WTC11 (cell line): ENCODE measurements around the gene CCM2. TPM values are rescaled to one million over a fixed set of nuclear protein-coding genes. Genes with fewer than 3 reads are reported as not detected.

Experiments
- ATAC-seq: fragments of 200-7000 bp; cut with Tn5 transposase; 2 replicates; pipeline ENCODE4 v1.10.0; 2021; ENCODE audit warnings: mild to moderate bottlenecking, moderate library complexity
- CTCF ChIA-PET: fragments of 300-600 bp; sonication (Branson Sonifier 250); formaldehyde crosslinking; loops from one replicate; lab custom pipeline; 2021; ENCODE audit warnings: antibody characterized with exemption; lab: Charles Lee
- POLR2A ChIA-PET: fragments of 350-600 bp; sonication (Branson Sonifier 250); formaldehyde crosslinking; loops from one replicate; lab custom pipeline; 2021; ENCODE audit warnings: antibody characterized with exemption; lab: Charles Lee
- DNase-seq: peaks from one replicate; pipeline ENCODE4 v3.0.0; 2021; ENCODE audit warnings: low spot score
- H3K27ac Mint-ChIP-seq: 2 replicates; pipeline ENCODE4 v1.8.0; 2021; ENCODE audit warnings: mixed read lengths
- H3K27me3 Mint-ChIP-seq: 2 replicates; pipeline ENCODE4 v1.8.0; 2021; ENCODE audit warnings: low read depth, mild to moderate bottlenecking, moderate library complexity, mixed read lengths
- H3K36me3 Mint-ChIP-seq: 2 replicates; pipeline ENCODE4 v1.8.0; 2021; ENCODE audit warnings: mixed read lengths
- H3K4me1 Mint-ChIP-seq: 2 replicates; pipeline ENCODE4 v1.8.0; 2022; ENCODE audit warnings: mixed read lengths
- H3K4me3 Mint-ChIP-seq: 2 replicates; pipeline ENCODE4 v1.8.0; 2021; ENCODE audit warnings: mild to moderate bottlenecking, moderate library complexity, mixed read lengths
- H3K9me3 Mint-ChIP-seq: 2 replicates; pipeline ENCODE4 v1.8.0; 2021; ENCODE audit warnings: mixed read lengths
- FOXJ3 ChIP-seq: sonication (generic); formaldehyde crosslinking; IDR thresholded peaks from 2 replicates; pipeline ENCODE4 v1.9.0; 2021; ENCODE audit warnings: missing genetic modification reagents, mild to moderate bottlenecking, borderline replicate concordance
- FOXP4 ChIP-seq: sonication (generic); formaldehyde crosslinking; IDR thresholded peaks from 2 replicates; pipeline ENCODE4 v1.8.0; 2022; ENCODE audit warnings: mild to moderate bottlenecking, missing genetic modification reagents
- GRHL2 ChIP-seq: fragments of 250-450 bp; sonication (Bioruptor Pico); IDR thresholded peaks from 2 replicates; pipeline ENCODE4 v1.8.0; 2022; ENCODE audit warnings: mild to moderate bottlenecking, moderate library complexity; ENCODE audit not compliant: insufficient replicate concordance, severe bottlenecking
- HMGA2 ChIP-seq: fragments of 250-450 bp; sonication (Bioruptor Pico); IDR thresholded peaks from 2 replicates; pipeline ENCODE4 v1.4.0; 2021; ENCODE audit warnings: mild to moderate bottlenecking, moderate library complexity
- IRF1 ChIP-seq: sonication (generic); formaldehyde crosslinking; IDR thresholded peaks from 2 replicates; pipeline ENCODE4 v1.8.0; 2023; ENCODE audit warnings: missing genetic modification reagents
- NFYB ChIP-seq: sonication (generic); formaldehyde crosslinking; conservative IDR thresholded peaks from 2 replicates; pipeline ENCODE4 v1.8.0; 2022; ENCODE audit warnings: low read depth, missing genetic modification reagents
- NR2C2 ChIP-seq: sonication (generic); formaldehyde crosslinking; IDR thresholded peaks from 2 replicates; pipeline ENCODE4 v1.8.0; 2022; ENCODE audit warnings: mild to moderate bottlenecking, missing genetic modification reagents
- OVOL2 ChIP-seq: fragments of 250-450 bp; sonication (Bioruptor Pico); IDR thresholded peaks from 2 replicates; pipeline ENCODE4 v1.9.0; 2021; ENCODE audit warnings: mild to moderate bottlenecking, borderline replicate concordance
- PREB ChIP-seq: sonication (generic); formaldehyde crosslinking; IDR thresholded peaks from 2 replicates; pipeline ENCODE4 v1.8.1; 2022; ENCODE audit warnings: mild to moderate bottlenecking, missing genetic modification reagents, moderate library complexity, borderline replicate concordance
- RELA ChIP-seq: sonication (generic); formaldehyde crosslinking; IDR thresholded peaks from 2 replicates; pipeline ENCODE4 v1.8.1; 2022; ENCODE audit warnings: missing genetic modification reagents, mild to moderate bottlenecking, borderline replicate concordance
- RORB ChIP-seq: fragments of 250-450 bp; sonication (Bioruptor Pico); IDR thresholded peaks from 2 replicates; pipeline ENCODE4 v1.9.0; 2021; ENCODE audit warnings: mild to moderate bottlenecking
- SP1 ChIP-seq: sonication (generic); formaldehyde crosslinking; conservative IDR thresholded peaks from 2 replicates; pipeline ENCODE4 v1.8.1; 2022; ENCODE audit warnings: missing genetic modification reagents
- USF1 ChIP-seq: sonication (generic); formaldehyde crosslinking; IDR thresholded peaks from 2 replicates; pipeline ENCODE4 v1.8.0; 2022; ENCODE audit warnings: mild to moderate bottlenecking, missing genetic modification reagents
- USF2 ChIP-seq: sonication (generic); formaldehyde crosslinking; IDR thresholded peaks from 2 replicates; pipeline ENCODE4 v1.8.1; 2023; ENCODE audit warnings: mild to moderate bottlenecking, missing genetic modification reagents, moderate library complexity
- ZNF121 ChIP-seq: sonication (generic); formaldehyde crosslinking; IDR thresholded peaks from 2 replicates; pipeline ENCODE4 v1.8.0; 2023; ENCODE audit warnings: missing genetic modification reagents
- ZNF263 ChIP-seq: sonication (generic); formaldehyde crosslinking; IDR thresholded peaks from 2 replicates; pipeline ENCODE4 v1.8.1; 2022; ENCODE audit warnings: low read depth, mild to moderate bottlenecking, moderate library complexity, missing genetic modification reagents
- ZNF317 ChIP-seq: sonication (generic); formaldehyde crosslinking; IDR thresholded peaks from 2 replicates; pipeline ENCODE4 v1.8.1; 2023; ENCODE audit warnings: low read depth, mild to moderate bottlenecking, moderate library complexity, missing genetic modification reagents, borderline replicate concordance
- ZNF423 ChIP-seq: fragments of 250-450 bp; sonication (Bioruptor Pico); IDR thresholded peaks from 2 replicates; pipeline ENCODE4 v2.1.2; 2022; ENCODE audit warnings: mild to moderate bottlenecking, moderate library complexity
- total RNA-seq: library from RNA; stranded (reverse); gene quantifications from 3 replicates; pipeline ENCODE4 v1.2.3, GENCODE V29; 2021
- TF ChIP-seq, protein P1 (sequence below): sonication (generic); formaldehyde crosslinking; IDR thresholded peaks from 2 replicates; pipeline ENCODE4 v1.8.1; 2022; ENCODE audit warnings: mild to moderate bottlenecking, moderate library complexity, missing genetic modification reagents

Gene CCM2
- total RNA-seq, 1 experiment from 2014 or later, result 32.7 TPM

DNA sequence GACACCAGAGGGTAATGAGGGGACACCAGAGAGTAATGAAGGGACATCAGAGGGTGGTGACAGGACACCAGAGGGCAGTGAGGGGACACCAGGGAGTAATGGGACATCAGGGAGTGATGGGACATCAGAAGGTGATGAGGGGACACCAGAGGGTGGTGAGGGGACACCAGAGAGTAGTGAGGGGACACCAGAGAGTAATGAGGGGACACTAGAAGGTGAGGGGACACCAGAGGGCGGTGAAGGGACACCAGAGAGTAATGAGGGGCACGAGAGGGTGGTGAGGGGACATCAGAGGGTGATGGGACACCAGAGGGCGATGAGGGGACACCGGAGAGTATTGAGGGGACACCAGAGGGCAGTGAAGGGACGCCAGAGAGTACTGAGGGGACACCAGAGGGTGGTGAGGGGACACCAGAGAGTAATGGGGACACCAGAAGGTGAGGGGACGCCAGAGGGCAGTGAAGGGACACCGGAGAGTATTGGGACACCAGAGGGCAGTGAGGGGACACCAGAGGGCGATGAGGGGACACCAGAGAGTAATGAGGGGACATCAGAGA lies 78.2 kb downstream of the CCM2 start:
- TF ChIP-seq RELA (CRISPR knock-in tag) (no peak), HMGA2 (CRISPR knock-in tag) (no peak), OVOL2 (CRISPR knock-in tag) (no peak), SP1 (CRISPR knock-in tag) (no peak), USF2 (CRISPR knock-in tag) (no peak), FOXP4 (CRISPR knock-in tag) (no peak), PREB (CRISPR knock-in tag) (no peak), GRHL2 (CRISPR knock-in tag) (no peak), NFYB (CRISPR knock-in tag) (no peak), ZNF121 (CRISPR knock-in tag) (no peak), ZNF317 (CRISPR knock-in tag) (no peak), RORB (CRISPR knock-in tag) (no peak), ZNF263 (CRISPR knock-in tag) (no peak), NR2C2 (CRISPR knock-in tag) (no peak), ZNF423 (CRISPR knock-in tag) (no peak), FOXJ3 (CRISPR knock-in tag) (no peak), IRF1 (no peak), USF1 (no peak)
- TF ChIP-seq, protein P1, sequence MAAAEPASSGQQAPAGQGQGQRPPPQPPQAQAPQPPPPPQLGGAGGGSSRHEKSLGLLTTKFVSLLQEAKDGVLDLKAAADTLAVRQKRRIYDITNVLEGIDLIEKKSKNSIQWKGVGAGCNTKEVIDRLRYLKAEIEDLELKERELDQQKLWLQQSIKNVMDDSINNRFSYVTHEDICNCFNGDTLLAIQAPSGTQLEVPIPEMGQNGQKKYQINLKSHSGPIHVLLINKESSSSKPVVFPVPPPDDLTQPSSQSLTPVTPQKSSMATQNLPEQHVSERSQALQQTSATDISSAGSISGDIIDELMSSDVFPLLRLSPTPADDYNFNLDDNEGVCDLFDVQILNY (CRISPR knock-in tag), result no peak
- ChIA-PET POLR2A (no interaction called here), CTCF (no interaction called here)
- Mint-ChIP-seq H3K4me1 (no peaks in the 10 kb centered on the region), H3K9me3 (0 out of 2 replicates have a peak, but pooled peaks cover 5% of the 10 kb centered on the region), H3K4me3 (no peak overlapping the region), H3K27ac (no peak overlapping the region), H3K27me3 (no peaks in the 10 kb centered on the region), H3K36me3 (peaks cover 10% of the 10 kb centered on the region)
- peak; percentile 12 for DNase-seq
- ATAC-seq, result no peak
